Upper lobe of left lung (tissue), 6 donors: Measurements from ENCODE around the gene NUP210L. TPM values are rescaled to one million over a fixed set of nuclear protein-coding genes. Genes with fewer than 3 reads are reported as not detected.

Source experiments
- ATAC-seq, 2 donors: fragments of 200-7000 bp; cut with Tn5 transposase; one replicate each; pipeline ENCODE4 v1.9.1; 2022; ENCODE audit warnings: mild to moderate bottlenecking in 2 of 2, moderate library complexity in 2 of 2; ENCODE audit not compliant: low FRiP score in 2 of 2
- DNase-seq, 2 donors: peaks; one replicate each; pipeline ENCODE4 v3.0.0-alpha.2; 2019 to 2020
- H3K27ac ChIP-seq, 4 donors: fragments of 200-600 bp; sonication (generic); one replicate each; pipeline ENCODE4 v1.5.1; 2016 to 2019
- H3K27me3 ChIP-seq, 4 donors: fragments of 200-600 bp; sonication (generic); one replicate each; pipeline ENCODE4 v1.5.1; 2017 to 2019
- H3K36me3 ChIP-seq, 4 donors: fragments of 200-600 bp; sonication (generic); one replicate each; pipeline ENCODE4 v1.5.1; 2016 to 2019
- H3K4me1 ChIP-seq, 4 donors: fragments of 200-600 bp; sonication (generic); one replicate each; pipeline ENCODE4 v1.5.1; 2018 to 2019
- H3K4me3 ChIP-seq, 4 donors: fragments of 200-600 bp; sonication (generic); one replicate each; pipeline ENCODE4 v1.5.1; 2017 to 2019; ENCODE audit warnings: mild to moderate bottlenecking in 2 of 4, moderate library complexity in 1 of 4
- H3K9me3 ChIP-seq, 4 donors: fragments of 200-600 bp; sonication (generic); one replicate each; pipeline ENCODE4 v1.5.1; 2018 to 2019
- EP300 ChIP-seq, 4 donors: sonication (generic); formaldehyde crosslinking; IDR thresholded peaks; one replicate each; pipeline ENCODE4 v1.5.1; 2017; ENCODE audit warnings: antibody characterized with exemption in 4 of 4, control low read depth in 2 of 4
- POLR2A ChIP-seq, 4 donors: fragments of 450-650 bp; IDR thresholded peaks; one replicate each; pipeline ENCODE4 v1.5.1; 2016 to 2017; ENCODE audit warnings: antibody characterized with exemption in 4 of 4, mild to moderate bottlenecking in 2 of 4
- POLR2AphosphoS5 ChIP-seq, 2 donors: sonication (generic); formaldehyde crosslinking; IDR thresholded peaks; one replicate each; pipeline ENCODE4 v1.5.1; 2017; ENCODE audit warnings: antibody characterized with exemption in 2 of 2
- whole genome bisulfite sequencing, 2 donors: methylation state at CpG; one replicate each; pipeline ENCODE4 v1.1.5; 2017 to 2018; 5-methylcytosine and 5-hydroxymethylcytosine counted together
- total RNA-seq, 6 donors: library from RNA; depleted of rRNA in 4 of 6; stranded (reverse); fragments of >200 nt in 4 of 6; gene quantifications; one replicate each; pipeline versions ENCODE4 v1.1.0 to v1.2.1, GENCODE V29; 2016 to 2021
- TF ChIP-seq, protein P1 (sequence below), 6 experiments: fragments of 450-650 bp in 4 of 6; fragments of 200-600 bp in 2 of 6; sonication (generic) in 2 of 6; IDR thresholded peaks; one replicate each; pipeline ENCODE4 v1.5.1; 2016 to 2019; ENCODE audit warnings: antibody characterized with exemption in 6 of 6
- donor health status: DM: no; HTN: no; CAD: no; lungs with moderate emphysema.
- donor health status: DM: no; HTN: yes; CAD: no; lungs with severe emphysema.

The NUP210L gene
- total RNA-seq, 6 donors from 2014 or later: 0.11 to 0.91 (median 0.30) TPM; not detected in 2

DNA sequence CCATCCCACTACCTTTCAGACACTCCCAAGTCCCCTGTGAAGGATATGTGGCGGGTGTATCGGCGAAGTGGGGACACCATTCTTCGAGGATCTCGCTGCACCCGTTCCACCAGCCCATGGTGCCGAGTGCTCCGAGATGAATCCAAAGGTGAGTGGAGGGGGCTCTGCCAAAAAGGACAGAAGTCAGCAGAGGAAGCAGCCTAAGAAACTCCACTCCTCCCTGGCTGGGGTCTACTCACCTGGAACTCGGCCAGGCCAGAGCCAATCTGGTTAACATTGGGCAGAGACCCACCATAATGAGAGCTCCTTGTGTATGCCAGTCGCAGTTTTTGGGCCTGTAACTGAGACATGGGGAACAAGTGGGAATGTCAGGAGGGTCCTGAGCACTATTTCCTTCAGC lies 200.0 kb downstream of the NUP210L start:
- WGBS, 2 donors: 97 to 98% methylated on average over 9 to 10 of the region's 10 CpGs
- Histone ChIP-seq H3K36me3 (peaks cover 24 to 58% (median 42%) of the 10 kb centered on the region in 4 donors), H3K4me1 (peaks cover 27 to 47% (median 31%) of the 10 kb centered on the region in 4 donors), H3K4me3 (no peak overlapping the region), H3K27ac (no peak overlapping the region), H3K27me3 (no peaks in the 10 kb centered on the region), H3K9me3 (no peaks in the 10 kb centered on the region)
- TF ChIP-seq, protein P1, sequence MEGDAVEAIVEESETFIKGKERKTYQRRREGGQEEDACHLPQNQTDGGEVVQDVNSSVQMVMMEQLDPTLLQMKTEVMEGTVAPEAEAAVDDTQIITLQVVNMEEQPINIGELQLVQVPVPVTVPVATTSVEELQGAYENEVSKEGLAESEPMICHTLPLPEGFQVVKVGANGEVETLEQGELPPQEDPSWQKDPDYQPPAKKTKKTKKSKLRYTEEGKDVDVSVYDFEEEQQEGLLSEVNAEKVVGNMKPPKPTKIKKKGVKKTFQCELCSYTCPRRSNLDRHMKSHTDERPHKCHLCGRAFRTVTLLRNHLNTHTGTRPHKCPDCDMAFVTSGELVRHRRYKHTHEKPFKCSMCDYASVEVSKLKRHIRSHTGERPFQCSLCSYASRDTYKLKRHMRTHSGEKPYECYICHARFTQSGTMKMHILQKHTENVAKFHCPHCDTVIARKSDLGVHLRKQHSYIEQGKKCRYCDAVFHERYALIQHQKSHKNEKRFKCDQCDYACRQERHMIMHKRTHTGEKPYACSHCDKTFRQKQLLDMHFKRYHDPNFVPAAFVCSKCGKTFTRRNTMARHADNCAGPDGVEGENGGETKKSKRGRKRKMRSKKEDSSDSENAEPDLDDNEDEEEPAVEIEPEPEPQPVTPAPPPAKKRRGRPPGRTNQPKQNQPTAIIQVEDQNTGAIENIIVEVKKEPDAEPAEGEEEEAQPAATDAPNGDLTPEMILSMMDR (IDR thresholded peaks at IDR 0.05): no peak
- no peak for TF ChIP-seq EP300 (IDR thresholded peaks at IDR 0.05)
- TF ChIP-seq POLR2A (IDR thresholded peaks at IDR 0.05): no peak
- TF ChIP-seq POLR2AphosphoS5 (IDR thresholded peaks at IDR 0.05): no peak
- DNase-seq (no peak), ATAC-seq (no peak)

GRCh38 chr1:153953859-153954365 lies 201.0 kb downstream of the NUP210L start:
- Histone ChIP-seq H3K9me3 (no peaks in the 10 kb centered on the region), H3K27ac (no peak overlapping the region), H3K4me3 (no peak overlapping the region), H3K27me3 (no peaks in the 10 kb centered on the region), H3K36me3 (peaks cover 24 to 62% (median 49%) of the 10 kb centered on the region in 4 donors), H3K4me1 (peaks cover 23 to 40% (median 24%) of the 10 kb centered on the region in 4 donors)
- ATAC-seq: no peak
- 82 to 85% methylated on average over 4 of the region's 4 CpGs for WGBS, 2 donors
- TF ChIP-seq, protein P1 (IDR thresholded peaks at IDR 0.05): no peak
- TF ChIP-seq EP300 (IDR thresholded peaks at IDR 0.05) (no peak), POLR2AphosphoS5 (IDR thresholded peaks at IDR 0.05) (no peak), POLR2A (IDR thresholded peaks at IDR 0.05) (no peak)
- no peak for DNase-seq

DNA sequence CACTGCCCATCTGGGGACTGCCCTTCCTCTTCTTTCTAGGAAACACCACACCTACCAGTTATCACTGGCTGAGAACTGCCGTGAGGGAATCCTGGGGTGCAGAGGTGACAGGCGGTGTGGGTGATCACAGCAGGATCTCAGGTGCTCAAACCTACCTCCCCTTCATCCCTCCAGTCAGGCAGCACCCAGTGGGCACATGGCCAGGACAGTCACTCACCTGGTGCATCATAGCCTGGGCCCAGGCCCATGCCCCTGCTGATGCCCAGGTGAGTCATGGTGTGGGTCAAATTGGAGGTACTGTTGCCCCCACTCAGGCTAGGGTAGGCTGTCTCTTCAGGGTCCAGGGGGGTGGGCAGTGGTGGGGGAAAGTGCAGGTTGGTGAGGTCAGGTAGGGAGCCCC lies 203.1 kb downstream of the NUP210L start:
- no peak for ATAC-seq
- Histone ChIP-seq H3K9me3 (no peaks in the 10 kb centered on the region), H3K27ac (no peak overlapping the region), H3K27me3 (no peaks in the 10 kb centered on the region), H3K4me1 (peaks cover 17 to 34% (median 21%) of the 10 kb centered on the region in 4 donors), H3K36me3 (peaks cover 24 to 81% (median 64%) of the 10 kb centered on the region in 4 donors), H3K4me3 (no peak overlapping the region)
- 100% methylated on average over 1 to 2 of the region's 2 CpGs for WGBS, 2 donors
- DNase-seq: no peak
- TF ChIP-seq POLR2A (IDR thresholded peaks at IDR 0.05) (no peak), EP300 (IDR thresholded peaks at IDR 0.05) (no peak), POLR2AphosphoS5 (IDR thresholded peaks at IDR 0.05) (no peak)
- TF ChIP-seq, protein P1 (IDR thresholded peaks at IDR 0.05): no peak

DNA sequence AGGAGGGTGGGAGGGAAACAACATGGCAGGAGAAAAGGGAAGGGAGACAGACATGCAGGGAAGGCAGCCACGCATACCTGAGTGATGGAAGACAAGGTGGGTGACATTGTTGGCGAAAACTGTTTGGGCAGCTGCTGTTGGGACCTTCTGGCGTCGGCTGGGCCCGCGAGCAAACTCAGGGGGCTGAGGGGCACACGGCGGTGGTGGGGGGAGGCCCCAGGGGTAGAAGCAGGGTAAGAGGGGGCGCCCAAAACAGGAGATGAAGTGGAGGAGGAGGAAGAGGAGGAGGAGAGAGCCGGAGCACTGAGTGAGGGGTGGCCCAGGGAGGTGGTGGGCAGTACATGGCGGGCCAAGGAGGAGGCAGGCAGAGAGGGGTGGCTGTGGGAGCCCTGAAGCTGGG lies 203.7 kb downstream of the NUP210L start:
- 90 to 95% methylated on average over 11 of the region's 11 CpGs for WGBS, 2 donors
- Histone ChIP-seq H3K4me1 (peaks cover 13 to 30% (median 17%) of the 10 kb centered on the region in 4 donors), H3K27ac (no peak overlapping the region), H3K36me3 (peaks cover 24 to 82% (median 64%) of the 10 kb centered on the region in 4 donors), H3K9me3 (no peaks in the 10 kb centered on the region), H3K4me3 (no peak overlapping the region), H3K27me3 (no peaks in the 10 kb centered on the region)
- TF ChIP-seq POLR2A (IDR thresholded peaks at IDR 0.05): no peak
- no peak for TF ChIP-seq POLR2AphosphoS5 (IDR thresholded peaks at IDR 0.05)
- TF ChIP-seq, protein P1 (IDR thresholded peaks at IDR 0.05): no peak
- TF ChIP-seq EP300 (IDR thresholded peaks at IDR 0.05): no peak
- DNase-seq (no peak), ATAC-seq (no peak)
